ENCODE measurements around the gene LYSMD1.

Gene LYSMD1

DNA sequence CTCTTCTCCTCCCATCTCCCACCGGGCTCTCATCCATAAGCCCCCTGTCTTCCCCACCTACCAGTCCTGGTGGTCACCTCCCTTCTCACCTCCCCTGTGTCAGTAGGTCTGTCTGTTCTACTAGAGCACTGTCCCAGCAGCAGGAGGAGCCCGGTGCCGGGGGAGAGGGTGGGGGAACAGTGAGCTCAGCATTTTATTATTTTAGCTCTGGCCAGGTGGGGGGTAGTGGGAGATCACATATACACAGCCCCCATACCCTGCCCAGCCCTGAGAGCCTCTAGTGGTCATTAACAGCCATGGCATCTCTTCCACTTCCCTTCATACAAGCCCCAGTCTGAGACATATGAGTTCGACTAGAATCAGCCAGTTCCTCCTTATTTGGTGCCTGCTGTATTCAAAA, 10.2 kb upstream of the LYSMD1 start, which contains the start of gene TMOD4:
Gene TMOD4, minus strand, starts transcription at position 119 of the 400 bp plus-strand sequence. CDS start 1,106 bp downstream, outside the sequence.
- DNase-seq (ENCODE audit: low spot score) = peak; percentile 51

DNA sequence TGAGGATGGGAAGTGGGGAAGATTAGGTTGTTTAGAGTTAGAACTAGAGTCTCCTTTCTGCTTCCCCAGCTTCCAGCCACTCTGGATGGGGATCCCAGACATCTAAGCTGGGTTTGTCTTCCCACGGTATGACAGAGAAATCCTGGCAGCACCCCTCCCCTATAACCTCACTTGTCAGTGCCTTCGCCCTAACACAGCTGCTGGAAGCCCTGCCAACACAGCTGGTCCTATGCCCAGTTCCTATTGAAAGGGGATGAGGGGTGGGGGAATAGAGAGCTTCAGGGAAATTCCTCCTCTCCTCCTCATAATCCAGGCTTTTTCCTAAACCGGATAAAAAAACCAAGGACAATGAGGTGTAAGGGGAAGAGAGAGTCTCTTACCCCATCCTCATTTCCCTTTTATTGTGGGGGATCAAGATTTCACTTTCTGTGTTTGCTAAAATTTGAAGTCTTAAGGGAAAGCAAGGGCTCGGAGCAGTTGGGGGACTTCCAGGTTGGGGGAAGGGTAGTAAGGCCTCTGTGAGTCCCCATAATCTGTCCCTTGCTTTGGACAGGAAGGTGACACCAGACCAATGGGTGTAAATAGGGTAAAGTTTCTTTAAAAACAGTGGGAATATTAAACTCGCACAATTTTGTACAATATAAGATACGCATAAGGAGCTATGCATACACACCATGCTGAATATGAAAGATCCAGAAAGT, 9.5 kb upstream of the LYSMD1 start:
- DNase-seq (ENCODE audit: low spot score) = no peak

DNA sequence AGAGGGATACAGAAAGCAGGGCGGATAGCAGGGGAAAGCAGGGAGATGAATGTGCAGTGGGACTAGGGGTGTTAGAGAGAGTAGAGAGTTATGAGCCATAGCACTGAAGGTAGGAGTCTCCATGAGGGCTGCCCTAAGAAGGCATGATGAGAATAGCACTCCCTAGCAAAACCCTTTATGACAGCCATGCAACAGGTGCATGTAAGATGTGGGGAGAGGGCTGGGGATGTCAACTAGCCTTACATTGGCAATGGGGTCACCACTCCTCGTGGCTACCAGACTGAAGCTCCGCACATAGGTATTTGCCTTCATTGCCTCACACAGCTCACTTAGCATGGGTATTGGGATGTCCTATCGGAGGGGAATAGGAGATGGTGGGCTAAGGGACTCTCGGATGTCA, 5.5 kb upstream of the LYSMD1 start:
- no peak for DNase-seq (ENCODE audit: low spot score)

DNA sequence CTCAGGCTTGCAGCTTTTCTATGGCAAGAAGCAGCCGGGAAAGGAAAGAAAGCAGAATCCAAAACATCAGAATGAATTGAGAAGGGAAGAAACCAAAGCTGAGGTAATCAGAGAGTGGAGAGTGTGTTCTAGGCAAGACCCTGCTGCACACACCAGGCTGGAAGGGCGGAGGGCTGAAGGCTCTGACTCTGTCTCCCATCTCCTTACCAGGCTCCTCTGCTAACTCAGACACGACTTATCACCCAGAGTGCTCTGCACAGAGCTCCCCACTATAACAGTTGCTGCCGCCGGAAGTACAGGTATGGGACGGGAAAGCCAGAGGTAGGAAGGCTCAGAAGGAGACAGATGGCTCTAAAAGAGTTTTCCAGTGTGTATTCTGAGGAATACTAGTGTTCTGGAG, 1.4 kb upstream of the LYSMD1 start:
- no peak for DNase-seq (ENCODE audit: low spot score)

DNA sequence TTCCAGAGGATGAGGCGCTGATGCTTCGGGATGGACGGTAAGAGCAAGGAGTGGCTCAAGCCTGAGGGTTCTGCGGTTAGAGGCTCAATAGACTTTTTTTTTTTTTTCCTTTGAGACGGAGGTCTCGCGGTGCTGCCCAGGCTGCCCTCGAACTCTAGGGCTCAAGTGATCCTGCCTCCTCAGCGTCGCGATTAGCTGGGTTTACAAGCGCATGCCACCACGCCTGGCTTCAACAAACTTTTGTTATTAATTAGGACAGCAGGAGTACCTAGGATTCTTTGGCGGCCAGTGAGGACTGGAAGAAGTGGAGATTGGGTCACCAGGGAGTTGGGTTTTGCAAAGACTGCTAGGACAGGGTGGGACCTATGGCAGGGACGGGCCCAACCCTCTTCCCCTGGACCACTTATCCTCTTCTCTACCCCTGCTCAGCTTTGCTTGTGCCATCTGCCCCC, 829 bp upstream of the LYSMD1 start:
- DNase-seq (ENCODE audit: low spot score) = no peak

DNA sequence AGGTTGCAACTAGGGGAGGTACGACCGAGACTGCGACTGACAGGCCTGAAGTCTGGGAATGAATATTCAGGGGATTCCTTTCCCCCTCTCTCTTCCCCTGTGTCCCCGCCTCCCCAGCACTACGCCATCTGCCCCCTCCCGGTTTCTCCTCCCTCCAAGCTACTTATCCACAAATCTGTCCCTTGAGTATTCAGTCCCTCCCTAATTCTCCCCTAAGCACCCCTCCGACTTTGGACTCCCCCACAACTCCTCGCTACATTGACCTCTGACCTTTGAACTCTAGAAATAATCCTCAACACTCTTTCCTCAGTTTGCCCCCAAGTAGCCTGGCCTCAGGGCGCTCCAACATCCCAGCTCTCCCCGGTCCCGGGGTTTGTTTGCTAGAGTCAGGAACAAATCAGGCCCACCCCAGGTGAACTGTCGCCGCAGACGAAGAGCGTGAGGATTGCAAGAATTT, 393 bp downstream of the LYSMD1 start:
- peak; percentile 80 for DNase-seq (ENCODE audit: low spot score)

DNA sequence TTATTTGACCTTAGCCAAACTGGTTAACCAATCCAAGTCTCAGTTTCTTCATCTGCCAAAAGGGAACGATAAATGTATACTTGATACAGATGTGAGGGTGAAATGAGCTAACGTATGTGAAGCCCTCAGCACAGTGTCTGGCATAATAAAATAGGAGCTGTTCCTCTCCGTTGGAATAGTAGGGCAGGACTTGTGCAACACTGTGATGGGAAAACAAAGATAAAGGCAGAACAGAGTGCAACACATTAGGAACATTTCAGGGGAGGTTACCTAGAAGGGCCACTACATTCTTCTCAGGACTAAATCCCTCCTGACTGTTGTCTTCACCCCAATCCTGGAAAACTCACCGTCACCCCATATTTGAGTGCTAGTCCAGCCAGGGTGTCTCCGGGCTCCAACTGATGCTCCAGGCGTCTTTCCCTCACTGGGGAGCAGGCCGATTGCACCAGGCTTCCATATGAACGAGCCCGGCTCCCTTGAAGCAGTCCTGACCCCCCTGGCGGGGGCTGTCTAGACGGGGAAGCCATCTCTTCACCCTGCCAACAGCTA, 896 bp downstream of the LYSMD1 start:
- no peak for DNase-seq (ENCODE audit: low spot score)

DNA sequence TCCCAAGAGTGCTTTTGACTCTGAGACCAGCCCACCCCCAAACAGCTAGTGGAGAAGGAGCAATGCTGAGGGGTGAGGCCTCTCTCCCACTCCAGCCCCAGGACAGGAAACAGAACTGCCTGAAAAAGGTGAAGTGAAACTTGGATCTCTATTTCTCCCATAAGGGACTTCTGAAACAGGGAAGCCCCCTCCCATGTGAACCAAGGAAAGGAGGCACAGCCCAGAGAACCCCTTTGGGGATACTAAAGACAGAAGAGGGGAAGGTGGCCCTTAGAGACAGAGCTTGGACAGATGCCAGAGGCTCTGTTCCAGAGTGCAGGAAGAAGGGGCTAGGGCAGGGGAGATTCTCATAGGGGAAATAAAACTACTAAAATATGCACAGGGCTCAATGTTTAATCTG, 6.3 kb downstream of the LYSMD1 start:
- DNase-seq (ENCODE audit: low spot score) = no peak

DNA sequence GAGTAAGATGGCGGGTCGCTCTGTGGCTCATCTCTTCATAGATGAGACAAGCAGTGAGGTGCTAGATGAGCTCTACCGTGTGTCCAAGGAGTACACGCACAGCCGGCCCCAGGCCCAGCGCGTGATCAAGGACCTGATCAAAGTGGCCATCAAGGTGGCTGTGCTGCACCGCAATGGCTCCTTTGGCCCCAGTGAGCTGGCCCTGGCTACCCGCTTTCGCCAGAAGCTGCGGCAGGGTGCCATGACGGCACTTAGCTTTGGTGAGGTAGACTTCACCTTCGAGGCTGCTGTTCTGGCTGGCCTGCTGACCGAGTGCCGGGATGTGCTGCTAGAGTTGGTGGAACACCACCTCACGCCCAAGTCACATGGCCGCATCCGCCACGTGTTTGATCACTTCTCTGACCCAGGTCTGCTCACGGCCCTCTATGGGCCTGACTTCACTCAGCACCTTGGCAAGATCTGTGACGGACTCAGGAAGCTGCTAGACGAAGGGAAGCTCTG, 6.9 kb downstream of the LYSMD1 start:
- DNase-seq (ENCODE audit: low spot score) = no peak

DNA sequence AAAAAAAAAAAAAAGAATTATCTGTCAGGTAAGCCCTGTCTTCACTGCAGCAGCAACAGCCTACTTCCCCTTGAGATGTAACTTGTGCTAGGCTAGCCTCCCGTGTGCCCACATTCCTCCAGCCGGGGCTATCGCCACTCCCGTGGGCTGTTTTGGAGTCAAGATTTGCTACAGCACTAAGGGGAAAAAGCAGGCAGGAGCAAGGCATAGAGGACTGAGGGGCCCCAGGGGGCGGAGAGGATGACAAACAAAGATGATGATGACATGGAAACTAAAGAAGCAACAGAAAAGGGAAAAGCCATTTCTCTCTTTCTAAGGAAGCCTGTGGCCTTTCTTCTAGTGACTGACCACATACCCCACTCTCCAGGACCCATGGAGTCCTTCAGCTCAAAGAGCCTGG, 7.4 kb downstream of the LYSMD1 start:
- no peak for DNase-seq (ENCODE audit: low spot score)

DNA sequence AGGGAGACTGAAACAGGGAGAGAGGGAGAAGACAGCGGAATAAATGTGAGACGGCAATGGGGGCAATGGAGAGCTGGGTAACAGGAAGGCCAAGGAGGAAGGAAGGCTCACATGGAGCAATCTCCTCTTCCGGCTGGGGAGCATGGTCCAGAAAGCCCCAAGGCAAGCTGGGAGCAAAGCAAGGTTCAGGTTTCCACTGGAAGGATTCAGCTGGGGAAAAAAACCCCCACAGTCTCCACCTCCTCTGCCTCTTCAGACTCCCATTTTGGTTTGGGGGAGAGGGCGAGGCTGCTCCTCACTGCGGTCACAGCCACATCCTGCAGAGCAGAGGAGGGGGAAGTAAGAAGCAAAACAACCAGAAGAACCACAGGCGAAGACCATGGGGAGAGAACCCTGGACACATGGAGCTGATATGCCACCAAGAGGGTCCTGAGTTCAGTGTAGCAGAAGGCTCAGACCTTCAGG, 8.6 kb downstream of the LYSMD1 start:
- no peak for DNase-seq (ENCODE audit: low spot score)

DNA sequence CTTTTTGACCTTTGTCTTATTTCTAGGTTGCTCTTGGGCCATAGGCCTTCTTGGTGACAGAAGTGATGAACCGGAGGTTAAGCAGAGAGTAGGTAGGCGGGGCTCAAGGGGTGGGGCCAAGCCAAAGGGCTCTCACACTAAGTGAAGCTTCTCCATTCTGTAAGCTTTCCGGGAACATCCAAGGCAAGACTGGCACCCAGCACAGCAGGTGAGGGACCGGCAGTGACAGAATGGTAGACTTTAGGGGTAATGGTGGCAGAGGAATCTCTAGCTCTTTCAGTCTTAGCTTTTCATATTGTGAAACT, 9.2 kb downstream of the LYSMD1 start, which contains the start of gene TNFAIP8L2:
Gene TNFAIP8L2, plus strand, starts transcription at position 135 of the 305 bp plus-strand sequence. CDS start 2,049 bp downstream, outside the sequence.
- no peak for DNase-seq (ENCODE audit: low spot score)

DNA sequence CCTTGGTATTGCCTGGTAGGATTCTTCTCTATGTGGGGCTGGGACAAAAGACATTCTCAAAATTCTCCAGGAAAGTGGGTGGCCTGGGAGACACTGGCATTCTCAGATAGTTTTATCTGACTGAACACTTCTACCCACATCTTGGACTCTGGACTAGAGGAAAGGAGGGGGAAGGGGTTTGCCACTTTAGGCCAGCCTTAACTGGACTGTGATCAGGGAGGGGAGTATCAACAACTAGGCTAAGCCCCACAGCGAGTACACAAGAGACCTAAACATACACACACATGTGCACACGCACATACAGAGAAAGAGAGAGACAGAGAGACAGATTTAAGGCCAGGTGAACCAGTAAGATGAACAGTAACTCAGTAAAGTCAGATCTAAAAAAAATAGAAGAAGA, 18.0 kb downstream of the LYSMD1 start:
- DNase-seq (ENCODE audit: low spot score) = no peak

DNA sequence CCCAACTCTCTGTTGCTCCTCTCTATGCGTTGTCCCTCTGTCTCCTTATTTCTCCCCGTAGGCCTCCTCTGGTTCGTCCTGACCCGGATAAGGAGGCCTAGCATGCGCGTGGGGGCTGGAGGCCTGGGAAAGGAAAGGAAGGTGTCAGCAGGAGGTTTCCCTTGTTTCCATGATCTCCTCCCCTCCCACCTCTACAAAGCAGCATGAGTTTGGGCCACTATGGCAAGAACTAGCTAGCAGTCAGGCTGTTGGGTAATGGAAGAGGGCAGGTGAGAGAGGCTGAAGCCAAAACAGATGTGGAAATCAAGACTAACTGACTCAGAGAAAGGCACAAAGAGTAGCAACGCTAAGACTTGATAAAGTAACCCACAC, 18.6 kb downstream of the LYSMD1 start:
- DNase-seq (ENCODE audit: low spot score) = no peak

DNA sequence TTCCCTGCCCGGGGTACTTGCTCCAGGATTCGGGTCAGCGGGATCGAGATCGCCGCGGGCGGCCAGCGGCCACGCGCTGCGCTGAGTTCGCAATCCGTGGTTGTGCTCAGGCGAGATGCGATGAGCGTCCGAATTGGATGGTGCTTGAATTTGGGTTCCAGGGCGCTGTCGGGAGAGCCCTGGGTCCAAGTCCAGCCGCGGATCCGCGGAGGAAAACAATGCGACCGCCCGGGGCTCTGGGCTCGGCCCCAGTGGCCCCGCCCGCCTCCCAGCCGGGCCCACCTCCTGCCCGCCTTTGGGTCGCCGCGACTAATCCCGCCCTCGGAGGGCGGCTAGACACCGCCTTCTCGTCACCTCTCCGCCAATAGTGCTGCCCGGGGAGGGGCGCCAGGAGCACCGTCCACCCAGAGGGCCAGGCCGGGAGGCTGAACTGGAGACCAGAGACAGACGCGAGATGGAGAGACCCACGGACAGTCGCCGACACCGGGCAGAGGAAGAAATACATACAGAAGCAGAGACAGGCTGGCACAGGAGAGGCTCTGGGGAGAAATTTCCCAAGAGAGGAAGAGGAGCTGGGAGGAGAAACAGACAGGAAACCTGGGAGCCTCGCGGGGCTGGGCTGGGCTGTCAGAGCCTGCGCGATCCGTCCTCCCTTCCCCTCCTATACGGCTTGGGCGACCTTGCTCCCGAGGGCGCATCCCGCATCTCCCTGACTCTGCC, 19.1 kb downstream of the LYSMD1 start, which contains the start of gene SEMA6C:
Gene SEMA6C, minus strand, starts transcription at position 220 of the 720 bp plus-strand sequence. CDS start 4,010 bp downstream, outside the sequence.
- DNase-seq (ENCODE audit: low spot score) = peak; percentile 95

DNA sequence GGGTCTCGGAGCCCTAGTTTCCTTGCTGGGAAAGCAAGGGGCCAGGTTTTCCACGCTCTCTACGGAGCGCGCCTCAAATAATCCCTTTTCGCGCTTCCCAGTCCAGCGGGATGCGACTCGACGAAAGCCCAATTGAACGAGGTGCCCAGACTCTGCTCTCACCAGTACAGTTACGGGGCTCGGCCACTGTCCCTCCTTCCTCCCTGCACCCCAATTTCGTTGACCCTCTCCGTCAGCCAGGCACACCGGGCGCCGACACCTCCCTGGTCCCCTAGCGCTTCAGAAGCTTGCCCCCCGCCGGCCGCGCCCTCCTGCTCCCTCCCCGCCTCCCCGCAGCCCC, 19.7 kb downstream of the LYSMD1 start:
- DNase-seq (ENCODE audit: low spot score) = no peak

DNA sequence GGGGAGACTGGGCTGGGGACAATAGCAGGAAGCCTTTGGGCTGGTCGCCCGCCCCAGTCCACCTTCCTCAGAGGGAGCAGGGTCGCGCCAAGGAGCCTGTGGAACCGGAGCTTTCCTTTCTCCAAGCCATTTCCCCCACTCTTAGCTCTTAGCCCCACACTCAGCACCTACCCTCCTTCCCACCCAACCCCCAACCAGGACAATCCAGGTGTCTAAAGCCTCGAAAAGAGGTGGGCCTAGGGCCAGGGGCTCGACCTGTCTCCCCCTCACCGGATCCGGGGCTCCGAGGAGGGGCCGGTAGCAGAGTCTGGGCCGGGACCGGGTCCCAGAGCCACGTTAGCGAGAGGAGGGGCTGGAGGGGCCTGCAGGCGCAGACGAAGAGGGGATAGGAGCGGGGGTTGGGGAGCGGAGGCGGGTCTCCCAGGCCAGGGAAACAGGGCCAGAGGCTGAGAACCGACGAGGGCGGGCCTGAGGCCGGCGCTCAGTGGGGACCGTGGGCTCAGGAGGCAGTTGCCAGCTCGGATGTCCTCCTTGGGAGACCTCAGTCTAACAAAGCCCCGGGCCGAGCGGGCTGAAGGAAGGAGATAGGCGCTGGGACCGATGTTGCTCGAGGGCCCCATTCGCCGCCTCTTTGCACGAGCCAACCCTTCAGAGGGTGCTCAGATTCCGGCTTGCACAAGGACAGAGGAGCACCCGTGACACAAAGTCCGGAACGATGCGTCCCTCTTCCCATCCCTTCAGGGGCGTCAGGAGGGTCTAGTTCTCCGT, 20.2 kb downstream of the LYSMD1 start:
- DNase-seq (ENCODE audit: low spot score) = peak; percentile 42

DNA sequence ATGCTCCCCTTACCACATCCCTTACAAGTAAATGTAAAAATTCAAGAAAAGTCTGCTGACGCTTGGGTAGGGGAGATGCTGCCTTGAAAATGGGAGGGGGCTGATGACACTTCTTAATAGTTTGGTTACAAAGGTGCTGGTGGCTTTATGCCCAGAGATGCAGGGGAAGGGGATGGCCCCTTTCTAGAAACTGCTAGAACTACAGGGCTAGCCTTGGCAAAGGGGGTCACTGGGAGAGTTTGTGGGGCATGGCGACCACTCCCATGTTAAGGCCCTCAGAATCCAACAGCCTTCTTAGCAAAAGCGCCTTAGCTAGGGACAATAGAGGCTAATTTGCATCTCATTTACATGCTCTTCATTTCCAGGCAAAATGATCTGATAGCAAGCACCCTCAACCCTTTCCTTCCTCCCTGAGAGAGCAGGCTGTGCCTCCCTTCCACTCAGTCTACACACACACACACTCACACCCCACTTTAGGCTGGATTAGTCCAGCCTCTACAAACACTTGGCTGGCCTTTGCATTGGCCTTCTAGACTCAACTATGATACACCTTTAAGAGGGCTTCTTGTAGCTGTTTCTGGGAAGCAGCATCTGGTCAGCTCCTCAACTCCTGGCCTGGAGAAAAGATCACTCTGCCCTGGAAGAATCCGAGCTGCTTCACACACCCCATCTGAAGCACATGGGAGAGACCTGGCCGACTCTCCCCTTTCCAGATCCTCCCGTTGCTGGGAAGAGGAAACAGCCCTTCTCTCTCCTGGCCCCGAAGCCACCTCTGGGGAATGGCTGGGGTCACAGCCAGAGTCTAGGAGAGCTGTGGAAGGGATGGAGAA, 21.0 kb downstream of the LYSMD1 start:
- DNase-seq (ENCODE audit: low spot score) = no peak

DNA sequence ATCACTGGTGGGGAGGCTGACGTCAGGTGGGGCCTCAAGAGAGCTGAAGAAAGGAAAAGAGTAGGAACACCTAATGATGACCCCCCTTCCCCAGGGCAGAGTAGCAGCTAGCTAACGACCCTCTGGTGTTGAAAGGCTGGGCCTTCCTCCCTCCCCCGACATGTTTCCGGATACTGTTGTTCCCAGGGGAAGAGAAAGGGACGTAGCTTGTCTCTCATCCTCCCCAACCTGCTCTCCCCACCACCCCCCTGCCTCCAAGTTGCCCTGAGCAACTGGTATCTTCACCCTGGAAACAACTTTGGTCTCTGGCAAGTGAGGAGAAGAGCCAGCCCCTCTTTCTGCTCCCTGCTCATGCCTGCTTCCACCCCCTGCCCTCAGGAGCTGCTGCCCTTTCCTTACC, 21.7 kb downstream of the LYSMD1 start:
- no peak for DNase-seq (ENCODE audit: low spot score)

DNA sequence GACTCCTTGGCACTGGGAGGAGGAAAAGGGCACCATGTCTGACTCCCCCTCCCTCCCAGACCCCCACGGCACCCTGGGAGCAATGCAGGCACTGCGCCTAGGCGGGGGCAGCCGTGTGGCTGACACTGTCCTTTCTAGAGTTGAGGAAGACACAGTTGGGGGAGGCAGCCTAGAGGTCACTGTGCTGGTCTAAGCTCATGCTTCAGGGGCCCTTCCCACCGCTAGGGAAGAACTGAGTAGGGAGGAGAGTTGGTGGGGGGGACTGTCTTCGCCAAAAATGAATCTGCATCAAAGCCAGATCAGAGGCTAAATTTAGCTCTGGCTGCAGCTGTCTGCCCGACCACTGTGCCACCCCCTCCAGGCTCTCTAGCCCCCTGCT, 22.7 kb downstream of the LYSMD1 start:
- no peak for DNase-seq (ENCODE audit: low spot score)

DNA sequence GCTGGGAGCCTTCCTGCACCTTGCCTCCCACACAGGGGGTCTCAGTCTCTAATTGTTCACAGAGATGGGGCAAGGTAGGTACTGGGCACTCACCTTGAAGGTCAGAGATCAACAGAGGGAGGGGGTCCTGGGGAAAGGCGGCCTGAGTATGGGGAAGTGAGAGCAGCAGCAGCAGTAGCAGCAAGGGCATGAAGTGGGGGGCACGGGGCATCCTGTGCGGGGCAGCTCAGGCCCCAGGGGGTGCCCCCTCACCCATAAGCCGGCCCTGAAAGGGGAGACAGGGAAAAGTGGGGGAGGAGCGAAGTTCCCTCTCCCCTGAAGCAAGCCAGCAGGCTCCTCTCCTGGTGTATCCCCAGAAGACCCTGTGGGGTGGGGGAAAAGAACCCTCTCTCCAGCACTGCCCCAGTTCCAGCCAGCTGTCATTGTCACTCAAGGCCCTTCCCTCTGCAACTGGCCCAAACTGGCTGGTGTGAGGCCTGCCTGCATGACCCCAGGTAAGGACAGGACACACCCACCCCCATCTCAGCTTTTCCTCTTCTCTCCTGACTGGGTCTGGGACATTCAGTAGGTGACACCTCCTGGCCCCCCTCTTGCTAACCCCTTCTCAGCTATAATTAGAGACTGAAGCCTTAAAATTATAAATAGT, 23.2 kb downstream of the LYSMD1 start:
- no peak for DNase-seq (ENCODE audit: low spot score)
